Activated CD4-positive, alpha-beta T cell treated with anti-CD3 and anti-CD28 coated beads, Interleukin-2, amount 50 U/mL, for 1 hour (primary cell): ENCODE measurements around the gene EPHX1.
"Not testable (repeated sequence)": the region's sequence is repeated elsewhere in the genome, so short reads cannot be mapped to it uniquely, and the experiment has no call there.

Experiments
- DNase-seq: peaks from one replicate; pipeline ENCODE4 v3.0.0-alpha.2; 2020

The EPHX1 gene

GRCh38 chr1:225777583-225778336, 32.2 kb upstream of the EPHX1 start, which contains the start of gene SRP9:
Gene SRP9, plus strand, starts transcription at chr1:225777826. Its CDS starts 115 bp downstream, at chr1:225777941.
- DNase-seq = peak; percentile 99

- DNase-seq = no peak
Measured at GRCh38 chr1:225778337-225778669, 31.6 kb upstream of the EPHX1 start.

- DNase-seq = not testable (repeated sequence)
Measured at GRCh38 chr1:225779165-225779564, 30.8 kb upstream of the EPHX1 start.

GRCh38 chr1:225780134-225780533, 29.8 kb upstream of the EPHX1 start:
- DNase-seq = no peak

GRCh38 chr1:225780630-225781029, 29.3 kb upstream of the EPHX1 start:
- DNase-seq = no peak

GRCh38 chr1:225789142-225789541, 20.8 kb upstream of the EPHX1 start:
- not testable (repeated sequence) for DNase-seq

GRCh38 chr1:225794954-225795353, 15.0 kb upstream of the EPHX1 start:
- DNase-seq = no peak

GRCh38 chr1:225796097-225796496, 13.8 kb upstream of the EPHX1 start:
- not testable (repeated sequence) for DNase-seq

- DNase-seq = not testable (repeated sequence)
Measured at GRCh38 chr1:225801146-225801545, 8.8 kb upstream of the EPHX1 start.

- no peak for DNase-seq
Measured at GRCh38 chr1:225806249-225806648, 3.7 kb upstream of the EPHX1 start.

GRCh38 chr1:225806736-225807135, 3.2 kb upstream of the EPHX1 start:
- not testable (repeated sequence) for DNase-seq

GRCh38 chr1:225808136-225808535, 1.8 kb upstream of the EPHX1 start:
- no peak for DNase-seq

- not testable (repeated sequence) for DNase-seq
Measured at GRCh38 chr1:225810579-225811538, 935 bp downstream of the EPHX1 start.

- no peak for DNase-seq
Measured at GRCh38 chr1:225811622-225812487, 1.9 kb downstream of the EPHX1 start.

- DNase-seq = no peak
Measured at GRCh38 chr1:225812488-225813213, 2.7 kb downstream of the EPHX1 start.

GRCh38 chr1:225813214-225813964, 3.5 kb downstream of the EPHX1 start:
- DNase-seq = no peak

- no peak for DNase-seq
Measured at GRCh38 chr1:225814381-225814780, 4.5 kb downstream of the EPHX1 start.

GRCh38 chr1:225815090-225815489, 5.2 kb downstream of the EPHX1 start:
- DNase-seq = not testable (repeated sequence)

GRCh38 chr1:225815526-225816178, 5.7 kb downstream of the EPHX1 start:
- DNase-seq = no peak

GRCh38 chr1:225816643-225817538, 7.0 kb downstream of the EPHX1 start:
- no peak for DNase-seq
